NCI-H1930 (cell line): ENCODE results near the gene PPP2R5E.

Source experiments
- DNase-seq, 2 experiments: peaks; one replicate each; lab custom pipeline; 2025; lab: John Stamatoyannopoulos, UW

Gene PPP2R5E

DNA sequence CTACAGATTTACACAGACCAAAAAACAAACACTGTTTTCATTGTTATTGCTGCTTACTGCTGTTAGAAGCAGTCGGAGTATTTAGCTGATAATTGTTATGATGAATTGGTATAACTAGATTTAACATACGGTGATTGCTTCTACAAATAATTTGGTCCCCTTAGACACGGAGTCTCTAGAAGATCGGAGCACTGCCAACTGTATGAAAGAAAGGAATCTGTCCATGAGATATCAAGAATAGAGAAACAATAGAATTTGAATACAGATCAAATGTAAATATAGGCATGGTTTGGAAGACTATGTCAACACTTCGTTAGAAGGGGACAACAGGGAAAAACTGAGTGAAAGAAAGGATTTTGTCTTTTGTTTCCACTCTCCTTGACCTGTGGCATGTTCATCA lies 110.9 kb downstream of the PPP2R5E start:
- peak in 1 of 2 experiments; percentile 30 for DNase-seq

DNA sequence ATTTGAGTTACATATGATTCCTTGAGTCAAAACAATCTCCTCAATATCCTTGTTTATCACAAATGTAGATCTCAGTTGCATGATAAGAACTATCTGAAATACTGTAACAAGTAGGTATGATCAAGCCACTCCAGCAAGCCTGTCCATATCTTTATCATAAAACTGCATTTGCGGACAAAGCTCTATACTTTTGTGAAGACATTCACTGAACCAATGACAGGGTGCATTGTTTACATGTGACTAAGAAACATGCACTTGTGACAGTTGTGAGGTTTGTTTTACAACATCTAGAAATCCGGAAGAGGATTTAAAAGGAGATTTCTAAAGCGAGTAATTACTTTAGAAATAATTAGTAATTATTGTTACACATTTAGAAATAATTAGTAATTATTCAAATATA lies 111.7 kb downstream of the PPP2R5E start:
- no peak for DNase-seq

DNA sequence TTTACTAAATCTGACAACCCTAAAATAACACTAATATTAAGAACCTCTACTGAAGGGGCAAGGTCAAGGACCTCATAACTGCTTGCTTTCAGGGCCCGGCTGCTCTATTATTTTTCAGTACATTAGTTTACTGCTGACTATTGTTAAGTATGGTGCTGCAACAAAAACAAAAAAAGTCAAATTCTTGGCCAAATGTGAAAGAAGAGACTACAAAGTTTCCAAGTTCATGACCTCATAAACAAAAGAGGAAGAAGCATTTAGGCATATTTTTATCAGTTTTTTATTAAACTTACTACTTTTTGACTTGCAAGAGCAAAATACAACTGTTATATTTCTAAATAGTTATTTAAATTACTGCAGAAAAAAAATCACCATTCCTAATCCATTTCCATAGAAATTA lies 114.7 kb downstream of the PPP2R5E start:
- no peak for DNase-seq

DNA sequence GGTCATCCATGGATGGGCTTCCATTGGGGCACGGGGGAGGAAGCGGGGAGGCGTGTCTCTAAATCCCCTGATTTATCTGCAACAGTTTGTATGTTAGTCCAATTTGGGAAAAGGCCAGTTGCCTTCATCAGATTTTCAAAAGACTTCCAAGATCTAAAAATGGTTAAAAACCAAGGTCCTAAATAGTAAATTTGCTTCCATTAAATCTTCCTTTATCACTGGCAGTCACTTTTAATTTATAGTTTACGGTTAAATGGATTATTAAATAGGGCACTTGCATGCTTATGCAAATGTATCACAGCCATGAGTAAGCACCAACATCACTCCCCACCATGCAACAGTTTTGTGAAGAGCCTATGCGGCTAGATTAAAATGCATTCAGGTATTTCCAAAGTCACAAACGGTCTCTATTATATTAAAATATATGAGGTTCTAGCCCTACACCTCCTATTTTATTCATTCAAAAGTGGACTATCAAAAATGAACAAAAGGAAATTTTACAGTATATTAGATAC lies 116.3 kb downstream of the PPP2R5E start:
- DNase-seq: no peak

DNA sequence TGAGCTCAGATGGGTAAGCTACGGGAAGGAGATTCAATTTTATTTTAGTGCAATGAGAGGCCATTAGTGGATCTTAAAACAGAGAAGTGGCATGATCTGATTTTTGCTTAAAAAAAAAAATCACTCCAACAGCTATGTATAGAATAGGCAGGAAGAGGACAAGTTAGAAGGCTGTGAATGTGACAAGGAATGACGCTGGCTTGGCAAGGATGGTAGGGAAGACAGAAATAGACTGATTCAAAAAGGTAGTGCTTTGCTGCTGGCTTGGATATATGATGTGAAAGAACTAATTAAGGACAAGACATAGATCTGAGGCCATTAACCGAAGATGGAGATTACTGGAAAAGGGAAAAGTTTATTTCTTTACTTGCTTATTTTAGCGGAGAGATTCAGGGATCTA lies 119.3 kb downstream of the PPP2R5E start:
- no peak for DNase-seq

DNA sequence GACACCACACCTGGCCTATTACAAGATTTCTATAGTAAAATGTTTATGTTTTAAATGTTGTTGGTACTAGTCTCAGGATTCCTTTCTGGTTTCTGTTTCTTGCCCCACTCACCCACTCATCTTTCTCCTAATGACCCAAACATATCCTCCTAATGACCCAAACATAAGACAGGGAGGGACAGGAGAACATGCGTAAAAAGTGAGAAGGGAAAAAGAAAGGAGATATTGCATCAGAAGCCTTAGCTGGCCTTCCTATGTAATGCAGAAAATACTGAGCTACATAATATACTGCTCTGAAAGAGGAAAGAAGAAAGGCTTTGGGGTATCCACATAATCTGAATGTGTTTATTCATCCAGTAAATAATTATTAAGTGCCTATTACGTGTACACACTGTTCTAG lies 119.8 kb downstream of the PPP2R5E start:
- no peak for DNase-seq

DNA sequence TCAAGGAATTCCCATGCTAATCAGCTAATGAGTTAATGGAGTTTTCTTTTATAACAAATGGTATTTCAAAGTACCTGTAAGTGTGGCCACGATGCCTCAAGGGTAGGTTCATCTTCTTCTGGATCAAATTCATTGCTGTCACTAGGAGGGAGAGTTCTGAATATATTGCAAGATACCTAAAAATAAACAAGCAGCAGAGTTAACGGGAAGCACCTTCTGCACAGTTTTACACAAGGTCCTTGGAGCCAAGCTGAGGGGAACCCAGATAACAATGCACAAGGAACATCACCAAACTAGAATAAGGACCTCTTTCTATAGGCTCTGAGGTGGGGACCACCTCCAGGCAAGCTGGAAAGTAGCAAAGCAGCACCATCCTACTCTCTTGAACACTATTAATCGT lies 121.3 kb downstream of the PPP2R5E start:
- DNase-seq: no peak

DNA sequence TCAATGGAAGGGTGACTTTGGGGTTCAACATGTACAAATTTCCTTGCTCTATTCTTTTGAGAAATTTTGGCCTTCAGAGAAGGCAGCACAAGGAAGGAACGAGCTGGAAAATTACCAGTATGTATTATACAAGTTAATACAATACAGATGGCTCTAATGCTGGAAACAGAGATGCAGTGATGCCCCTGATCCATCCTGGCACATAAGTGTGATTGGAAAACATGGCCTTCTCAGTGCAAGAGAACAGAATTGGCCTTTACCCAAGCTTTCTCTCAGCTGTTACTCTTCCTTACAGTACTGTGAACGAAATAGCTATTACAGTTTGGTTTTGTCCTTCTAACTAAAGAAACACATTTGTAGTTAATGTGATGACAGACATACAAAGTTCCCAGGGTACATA lies 122.0 kb downstream of the PPP2R5E start:
- DNase-seq: no peak

DNA sequence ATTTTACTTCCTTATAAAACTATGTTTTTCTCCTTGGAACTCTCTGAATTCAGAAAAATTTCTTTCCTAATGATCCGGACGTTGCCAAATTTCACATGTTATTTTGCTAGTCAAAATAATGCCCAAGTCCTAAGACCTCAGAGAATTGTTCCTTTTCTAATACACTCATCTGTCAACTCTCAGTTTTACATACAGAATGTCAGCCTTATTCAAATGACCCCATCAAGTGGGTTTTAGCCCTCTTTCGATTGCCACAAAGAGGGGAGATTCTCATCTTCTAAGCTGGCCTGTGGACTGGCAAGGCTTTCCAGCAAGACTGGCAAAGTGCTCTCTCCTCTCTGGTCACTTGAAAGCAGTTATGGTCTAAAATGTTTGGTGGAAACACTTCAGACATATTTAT lies 125.2 kb downstream of the PPP2R5E start:
- DNase-seq: no peak

DNA sequence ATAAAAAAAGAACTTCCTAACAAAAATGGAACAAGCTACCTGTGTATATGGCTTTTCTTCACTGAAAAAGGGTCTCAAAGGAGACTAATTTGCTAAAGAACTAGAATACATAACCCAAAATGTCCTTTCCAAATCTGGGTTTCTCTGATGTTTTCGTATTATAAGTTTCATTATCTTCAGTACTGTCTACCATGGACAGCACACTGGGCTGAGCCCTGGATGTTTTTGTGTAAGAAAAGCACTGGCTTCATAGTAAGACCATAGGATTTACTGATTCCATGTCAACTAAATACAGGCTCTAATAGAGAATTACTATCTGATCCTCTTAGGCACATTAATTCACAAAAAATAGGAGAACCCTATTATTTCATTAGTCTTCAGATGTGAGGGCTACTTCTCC lies 130.2 kb downstream of the PPP2R5E start:
- no peak for DNase-seq

DNA sequence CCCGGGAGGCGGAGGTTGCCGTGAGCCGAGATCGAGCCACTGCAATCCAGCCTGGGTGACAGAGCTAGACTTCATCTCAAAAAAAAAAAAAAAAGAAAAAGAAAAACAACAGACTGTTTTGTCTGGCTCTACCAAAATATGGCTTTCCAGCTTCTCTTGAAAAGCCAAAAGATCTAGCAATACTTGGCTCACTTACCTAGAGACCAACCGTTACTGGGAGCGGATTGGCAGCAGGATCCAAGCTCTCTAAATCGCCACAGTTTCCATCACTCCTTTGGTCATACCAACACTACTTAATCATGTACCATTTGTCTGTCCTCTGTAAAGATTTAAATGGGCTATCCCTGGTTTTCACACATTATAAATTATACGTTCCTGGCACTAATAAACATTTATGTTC lies 136.8 kb downstream of the PPP2R5E start:
- DNase-seq: no peak

DNA sequence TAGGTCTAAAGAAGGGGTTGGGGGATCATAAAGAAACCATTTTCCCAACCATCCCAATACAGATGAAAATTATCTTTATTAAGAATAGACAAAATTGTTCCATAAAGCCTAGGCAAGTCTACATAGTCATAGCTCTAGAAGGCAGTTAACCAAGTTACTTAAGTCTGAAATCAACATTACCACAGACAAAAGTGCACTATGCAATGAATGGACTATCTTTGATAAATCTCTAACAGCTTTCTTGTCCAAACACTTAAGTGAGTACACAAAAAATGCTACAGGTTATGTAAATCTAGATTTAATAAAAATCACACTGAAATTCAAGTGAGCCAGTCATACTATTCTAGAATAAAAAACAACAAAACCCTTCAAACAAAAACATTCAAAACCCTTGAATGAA lies 137.5 kb downstream of the PPP2R5E start:
- DNase-seq: no peak

DNA sequence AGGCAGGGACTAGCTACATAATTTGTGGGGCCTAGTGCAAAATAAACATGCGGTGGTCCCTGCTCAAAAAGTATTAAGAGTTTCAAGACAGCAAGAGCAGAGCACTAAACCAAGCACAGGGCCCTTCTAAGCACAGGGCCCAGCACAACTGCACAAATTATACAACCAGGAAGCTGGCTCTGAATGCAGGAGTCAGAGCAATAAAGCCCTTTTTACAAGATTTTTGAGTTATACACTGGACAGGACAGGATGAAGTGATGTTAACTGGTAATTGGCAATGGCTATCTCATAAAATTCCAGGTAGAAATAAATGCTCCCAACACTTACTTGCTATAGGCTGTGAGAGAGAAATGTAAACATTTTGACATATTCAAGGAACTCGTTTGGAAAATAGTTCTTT lies 138.3 kb downstream of the PPP2R5E start:
- DNase-seq: no peak

DNA sequence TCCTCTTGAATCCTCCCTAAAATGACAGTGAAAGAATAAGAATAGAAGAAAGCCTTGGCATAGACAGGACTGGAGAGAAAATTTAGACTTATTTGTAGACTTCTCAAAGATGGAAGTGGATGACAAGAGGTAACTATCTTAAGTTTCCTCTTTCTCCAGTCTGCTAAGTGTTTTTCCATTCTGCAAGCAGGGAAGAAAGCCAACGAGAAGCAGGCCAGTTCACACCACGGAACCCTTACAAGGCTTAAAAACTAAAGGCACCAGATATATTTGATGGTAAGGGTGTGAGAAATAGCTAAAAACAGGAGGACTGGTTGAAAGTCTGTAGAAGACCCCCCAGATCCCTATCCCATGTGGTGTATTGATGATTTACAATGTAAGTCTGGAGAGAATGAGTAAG lies 141.5 kb downstream of the PPP2R5E start:
- DNase-seq: no peak

DNA sequence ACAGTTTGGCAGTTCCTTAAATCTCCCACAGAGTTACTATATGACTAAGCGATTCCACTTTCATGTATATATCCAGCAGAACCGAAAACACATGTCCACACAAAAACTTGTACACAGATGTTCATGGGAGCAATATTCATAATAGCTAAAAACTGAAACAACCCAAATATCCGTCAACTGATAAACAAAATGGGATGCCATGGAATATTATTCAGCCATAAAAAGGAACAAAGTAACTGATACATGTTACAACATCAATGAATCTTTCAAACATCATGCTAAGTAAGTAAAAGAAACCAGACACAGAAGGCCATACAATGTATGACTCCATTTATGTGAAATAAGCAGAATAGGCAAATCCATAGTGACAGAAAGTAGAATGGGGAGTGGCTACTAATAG lies 144.2 kb downstream of the PPP2R5E start:
- DNase-seq: no peak

DNA sequence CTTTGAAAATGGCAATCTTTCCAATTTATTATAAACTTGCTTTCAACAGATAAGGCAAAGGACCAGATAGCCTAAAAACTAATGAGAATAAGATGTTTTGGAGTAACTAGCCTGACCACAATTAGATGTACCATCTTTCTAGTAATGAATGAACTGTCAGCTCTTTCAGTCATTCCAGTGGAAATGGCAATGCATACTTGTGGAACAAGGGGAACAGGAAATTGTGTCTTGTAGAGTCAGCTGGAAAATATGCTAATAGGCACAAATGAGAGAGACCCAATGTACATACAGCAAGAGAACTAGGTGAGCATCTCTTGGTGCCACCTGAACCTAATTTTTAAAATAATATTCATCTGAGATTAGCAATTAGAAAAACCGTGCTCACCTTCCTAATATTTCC lies 148.3 kb downstream of the PPP2R5E start:
- no peak for DNase-seq

DNA sequence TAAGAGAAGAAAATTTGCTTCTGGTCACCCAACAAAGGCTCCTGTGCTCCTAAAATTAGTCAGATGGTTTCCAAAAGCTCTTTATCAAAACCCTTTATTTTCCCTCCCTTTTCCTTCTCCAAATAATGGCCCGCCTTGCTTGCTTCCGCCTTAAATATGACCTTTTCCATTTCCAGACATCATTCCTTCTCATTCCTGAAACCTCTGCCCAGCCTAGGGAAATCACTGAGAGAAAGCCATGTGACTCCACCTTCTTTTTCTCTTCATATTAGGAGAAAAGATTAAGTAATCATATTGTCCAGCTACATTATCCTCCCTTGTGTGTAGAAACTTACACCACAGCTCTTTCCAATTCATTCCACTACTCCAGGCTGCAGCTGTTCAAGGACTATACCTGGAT lies 148.7 kb downstream of the PPP2R5E start:
- no peak for DNase-seq

DNA sequence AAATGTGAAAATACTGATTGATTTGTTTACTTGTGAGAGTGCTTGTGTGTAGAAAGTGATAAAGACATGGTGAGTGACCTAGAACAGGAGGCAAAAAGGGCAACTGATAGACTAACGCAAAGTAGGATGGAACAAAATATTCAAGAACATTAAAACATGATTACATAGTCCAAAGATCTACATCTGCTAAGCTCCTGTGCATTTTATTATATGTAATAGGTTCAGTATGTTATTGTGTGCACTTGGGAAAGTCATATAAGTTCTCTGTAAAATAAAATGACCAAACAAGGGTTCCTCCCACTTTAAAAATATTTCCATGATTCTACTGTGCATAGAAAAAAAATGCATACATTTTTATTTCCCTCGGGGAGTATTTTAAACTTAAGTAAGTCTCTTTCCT lies 150.2 kb downstream of the PPP2R5E start:
- no peak for DNase-seq

DNA sequence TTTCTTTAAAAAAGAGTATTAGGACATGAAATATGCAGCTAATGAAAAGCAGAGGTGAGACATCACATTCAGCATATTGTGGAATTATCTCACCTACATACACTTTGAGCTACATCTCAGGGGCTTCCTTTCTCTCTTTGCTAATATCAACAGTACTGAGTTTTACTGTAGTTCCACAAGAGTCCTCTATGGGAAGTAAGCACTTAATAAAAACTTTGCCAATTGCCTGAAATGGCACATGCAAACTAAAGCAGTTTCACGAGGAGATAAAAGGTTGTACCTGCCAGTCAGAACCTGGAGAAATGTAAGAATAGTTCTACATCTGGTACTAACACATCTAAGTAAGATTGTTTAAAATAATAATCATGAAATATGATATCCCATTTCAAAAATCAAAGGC lies 150.9 kb downstream of the PPP2R5E start:
- DNase-seq: no peak

DNA sequence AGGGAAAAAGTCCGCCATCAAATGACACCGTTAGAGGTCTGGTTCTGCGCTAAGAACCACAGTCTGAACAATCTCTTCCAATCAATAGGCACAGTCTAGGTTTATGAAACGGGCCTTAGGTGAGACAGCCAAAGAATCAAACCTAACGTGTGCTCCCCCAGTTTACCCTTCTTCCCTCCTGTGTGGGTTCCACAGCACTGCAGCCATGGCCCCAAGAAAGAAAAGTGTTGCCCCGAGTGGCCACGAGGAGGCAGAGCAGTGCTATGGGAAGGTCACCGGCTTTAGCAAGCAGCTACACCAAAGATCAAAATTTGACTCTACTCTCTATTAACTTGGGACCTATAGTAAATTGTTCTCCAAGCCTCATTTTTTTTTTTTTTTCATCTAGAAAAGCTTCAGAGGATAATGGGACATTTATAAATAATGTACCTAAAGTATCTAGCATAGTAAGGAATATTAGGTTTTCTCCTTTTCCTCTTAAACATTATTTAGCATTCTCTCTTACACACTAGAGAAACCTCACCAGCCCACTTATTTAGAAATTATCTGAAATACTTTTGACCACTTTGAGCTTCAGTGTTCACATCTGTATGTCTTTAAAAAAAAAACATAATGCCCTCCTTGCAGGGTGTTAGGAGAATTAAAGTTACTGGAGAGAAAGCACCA lies 154.3 kb downstream of the PPP2R5E start:
- DNase-seq: peak in 1 of 2 experiments; percentile 10

DNA sequence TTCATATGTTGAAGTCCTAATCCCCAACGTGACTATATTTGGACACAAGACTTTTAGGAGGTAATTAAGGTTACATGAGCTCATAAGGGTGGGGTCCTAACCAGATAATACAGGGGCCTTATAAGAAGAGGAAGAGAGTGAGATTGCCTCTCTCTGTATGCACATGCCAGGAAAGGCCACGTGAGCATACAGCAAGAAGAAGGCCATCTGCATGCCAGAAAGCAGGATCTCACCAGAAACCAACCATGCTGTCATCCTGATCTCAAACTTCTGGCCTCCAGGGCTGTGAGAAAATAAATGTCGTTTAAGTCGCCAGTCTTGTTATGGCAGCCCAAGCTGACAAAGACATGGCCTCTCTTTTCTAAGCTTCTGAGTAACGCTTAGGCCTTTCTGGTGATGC lies 155.5 kb downstream of the PPP2R5E start:
- DNase-seq: no peak

DNA sequence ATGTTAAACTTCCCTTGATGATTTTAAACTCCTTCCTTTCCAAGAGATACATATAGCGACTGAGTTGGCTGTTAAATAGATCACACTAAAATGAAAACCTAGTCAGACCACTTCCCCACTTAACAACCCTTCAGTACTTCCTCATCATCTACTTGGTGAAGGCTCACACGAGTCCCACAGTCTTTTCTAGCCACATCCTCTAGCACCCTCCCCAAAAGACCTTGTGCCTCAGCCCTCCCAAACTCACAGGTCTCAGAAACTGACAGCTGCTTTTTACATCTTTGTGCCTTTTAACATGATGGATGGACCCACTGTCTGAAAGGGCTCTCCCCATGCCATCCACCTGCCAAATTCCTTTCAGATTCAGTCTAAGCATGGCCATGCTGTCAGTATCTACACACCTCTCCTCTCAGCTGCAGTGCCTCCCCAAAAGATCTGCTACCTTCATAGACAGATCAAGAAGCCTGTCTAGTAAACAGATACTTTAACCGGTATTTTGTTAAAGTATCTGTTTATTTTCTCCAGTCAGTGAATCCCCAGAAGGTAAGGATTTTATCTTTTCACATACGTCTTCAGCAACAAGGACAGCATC lies 159.3 kb downstream of the PPP2R5E start:
- DNase-seq: no peak

DNA sequence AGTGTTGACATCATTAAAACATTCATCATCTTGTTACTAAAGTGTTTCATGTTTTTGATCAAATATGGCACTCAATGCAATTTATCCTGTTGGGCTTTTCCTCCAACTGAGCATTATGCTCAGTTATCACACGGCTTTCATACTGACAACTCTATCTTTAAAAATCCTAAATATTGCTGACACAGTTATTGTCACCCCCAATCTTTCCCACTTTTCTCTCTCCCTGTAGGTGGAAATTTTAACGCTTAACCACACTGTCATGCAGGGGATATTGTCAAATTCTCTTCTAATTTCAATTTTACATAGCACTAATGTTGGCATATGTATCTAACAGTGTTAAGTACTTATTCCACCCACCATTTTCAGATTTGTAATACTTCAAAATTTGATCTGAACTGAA lies 164.7 kb downstream of the PPP2R5E start:
- no peak for DNase-seq

DNA sequence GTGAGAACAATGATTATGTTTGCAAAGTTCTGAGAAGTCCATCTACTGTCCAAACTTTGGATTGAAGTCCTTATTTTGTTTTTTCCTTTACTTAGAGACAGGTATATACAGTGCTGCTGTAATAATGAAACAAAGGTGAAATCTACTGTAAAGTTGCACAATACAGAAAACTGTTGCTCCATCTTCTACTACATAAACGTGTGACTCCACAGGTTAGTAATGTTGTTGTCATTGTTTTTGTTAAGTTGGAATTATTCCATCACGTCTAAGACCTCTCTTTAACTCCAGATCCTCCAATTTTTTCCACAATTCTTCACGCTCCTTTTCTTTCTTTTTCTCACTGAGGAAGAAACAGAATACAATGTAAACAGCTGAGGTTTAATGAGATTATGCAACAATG lies 167.4 kb downstream of the PPP2R5E start:
- no peak for DNase-seq
